K562 (cell line): ENCODE results near the gene POLD1. TPM values are rescaled to one million over a fixed set of nuclear protein-coding genes. Genes with fewer than 3 reads are reported as not detected.

Experiments
- FOXJ3 ChIP-seq: sonication (generic); formaldehyde crosslinking; IDR thresholded peaks from 2 replicates; pipeline ENCODE4 v1.4.0; 2020; ENCODE audit warnings: mild to moderate bottlenecking, missing genetic modification reagents
- FOXO4 ChIP-seq: fragments of 450-650 bp; formaldehyde crosslinking; IDR thresholded peaks from 2 replicates; pipeline ENCODE4 v1.4.0; 2020; ENCODE audit warnings: mild to moderate bottlenecking, moderate library complexity
- HDAC3 ChIP-seq: fragments of 450-650 bp; IDR thresholded peaks from 2 replicates; pipeline ENCODE4 v1.6.1; 2018; ENCODE audit warnings: borderline replicate concordance, mild to moderate bottlenecking, moderate library complexity; ENCODE audit not compliant: partially characterized antibody
- KDM5B ChIP-seq: fragments of 200-600 bp; sonication (generic); IDR thresholded peaks from 2 replicates; pipeline ENCODE4 v1.6.1; 2012; ENCODE audit warnings: low read depth, mild to moderate bottlenecking, moderate library complexity, low read length, control low read depth, inconsistent platforms; ENCODE audit not compliant: insufficient replicate concordance
- NFE2L1 ChIP-seq: fragments of 450-650 bp; IDR thresholded peaks from 2 replicates; pipeline ENCODE4 v1.6.1; 2016; ENCODE audit warnings: missing genetic modification characterization, low read depth, mild to moderate bottlenecking, missing compliant biosample characterization, moderate library complexity, borderline replicate concordance
- NFIC ChIP-seq: fragments of 450-650 bp; IDR thresholded peaks from 2 replicates; pipeline ENCODE4 v1.6.1; 2017; ENCODE audit warnings: mild to moderate bottlenecking, inconsistent platforms
- PKNOX1 ChIP-seq: fragments of 450-650 bp; IDR thresholded peaks from 2 replicates; pipeline ENCODE4 v1.6.1; 2016
- PRPF4 ChIP-seq: fragments of 200-400 bp; formaldehyde crosslinking; IDR thresholded peaks from one replicate; pipeline ENCODE4 v1.6.1; 2017; ENCODE audit warnings: low read length, low read depth, mild to moderate bottlenecking; ENCODE audit not compliant: insufficient read depth, poor library complexity, severe bottlenecking
- RERE ChIP-seq: sonication (generic); formaldehyde crosslinking; IDR thresholded peaks from 2 replicates; pipeline ENCODE4 v1.8.0; 2023; ENCODE audit warnings: missing genetic modification reagents, mild to moderate bottlenecking, borderline replicate concordance
- RFX5 ChIP-seq: IDR thresholded peaks from 2 replicates; pipeline ENCODE4 v1.6.1; 2011; ENCODE audit warnings: low read depth, mild to moderate bottlenecking, improper control_type of control experiment, low read length
- SAP30 ChIP-seq: fragments of 200-600 bp; sonication (generic); IDR thresholded peaks from 2 replicates; pipeline ENCODE4 v1.6.1; 2012; ENCODE audit warnings: borderline replicate concordance, low read depth, mild to moderate bottlenecking, moderate library complexity, low read length, control low read depth, inconsistent platforms; ENCODE audit not compliant: insufficient read depth, poor library complexity, severe bottlenecking
- USF2 ChIP-seq: sonication (generic); formaldehyde crosslinking; IDR thresholded peaks from 2 replicates; pipeline ENCODE4 v1.5.0; 2020; ENCODE audit warnings: missing genetic modification reagents
- VEZF1 ChIP-seq: fragments of 200-800 bp; sonication (Bioruptor generic); IDR thresholded peaks from 2 replicates; pipeline ENCODE4 v1.6.1; 2017; ENCODE audit warnings: missing genetic modification characterization, missing compliant biosample characterization
- ZNF174 ChIP-seq: fragments of 250-450 bp; sonication (Bioruptor Pico); IDR thresholded peaks from 2 replicates; pipeline ENCODE4 v1.4.0; 2020; ENCODE audit warnings: mild to moderate bottlenecking
- ZNF217 ChIP-seq: sonication (generic); formaldehyde crosslinking; IDR thresholded peaks from 2 replicates; pipeline ENCODE4 v1.8.0; 2022; ENCODE audit warnings: mild to moderate bottlenecking, missing genetic modification reagents
- polyA plus RNA-seq, 8 experiments: library from polyadenylated mRNA; depleted of rRNA in 4 of 8; stranded (reverse) in 5 of 8; unstranded in 3 of 8; fragments of >200 nt; fragmentation: Nextera tagmentation in 2 of 8; fragmentation: Illumina TruSeq in 1 of 8; extraction: Ambion mirVana in 2 of 8; extraction: Trizol in 1 of 8; gene quantifications; 2 replicates each; pipeline versions ENCODE4 v1.2.1 to v1.2.3, GENCODE V29; 2011 to 2014; ENCODE audit warnings: inconsistent platforms in 1 of 8, missing spikeins in 1 of 8
- total RNA-seq, 7 experiments: library from RNA; depleted of rRNA in 6 of 7; stranded (reverse); fragments of >200 nt in 6 of 7; fragmentation: Illumina TruSeq in 2 of 7; extraction: Trizol in 2 of 7; gene quantifications; 2 replicates each; pipeline versions ENCODE4 v1.2.1 to v1.2.3, GENCODE V29; 2011 to 2021; ENCODE audit warnings: low replicate concordance in 1 of 7

Gene POLD1
- total and polyA plus RNA-seq, 9 of the 15 experiments (the other 6 are each of a cell fraction or from before 2014, with no cell fraction given) = 1.3 to 312 (median 47.8) TPM

- TF ChIP-seq RERE (CRISPR knock-in tag) (no peak), RFX5 (peak; percentile 98), ZNF174 (CRISPR knock-in tag) (no peak), NFE2L1 (tag) (no peak), VEZF1 (CRISPR knock-in tag) (peak; percentile 73), FOXJ3 (no peak), SAP30 (no peak), USF2 (CRISPR knock-in tag) (no peak), FOXO4 (CRISPR knock-in tag) (no peak), PRPF4 (no peak), NFIC (no peak), KDM5B (peak; percentile 57), PKNOX1 (no peak), ZNF217 (no peak), HDAC3 (no peak)
These were observed 47.4 kb downstream of the POLD1 start (continued) for GRCh38 chr19:50431343-50432220.
